GM18519 (cell line): ENCODE results near the gene PLPP7.
"Not testable (repeated sequence)": the region's sequence is repeated elsewhere in the genome, so short reads cannot be mapped to it uniquely, and the experiment has no call there.

Experiments used
- ATAC-seq: cut with Tn5 transposase; IDR thresholded peaks from one replicate; pipeline ENCODE4 v1.9.1; 2021; ENCODE audit warnings: mild to moderate bottlenecking, moderate library complexity; ENCODE audit not compliant: unreplicated experiment, low FRiP score

PLPP7 gene

DNA sequence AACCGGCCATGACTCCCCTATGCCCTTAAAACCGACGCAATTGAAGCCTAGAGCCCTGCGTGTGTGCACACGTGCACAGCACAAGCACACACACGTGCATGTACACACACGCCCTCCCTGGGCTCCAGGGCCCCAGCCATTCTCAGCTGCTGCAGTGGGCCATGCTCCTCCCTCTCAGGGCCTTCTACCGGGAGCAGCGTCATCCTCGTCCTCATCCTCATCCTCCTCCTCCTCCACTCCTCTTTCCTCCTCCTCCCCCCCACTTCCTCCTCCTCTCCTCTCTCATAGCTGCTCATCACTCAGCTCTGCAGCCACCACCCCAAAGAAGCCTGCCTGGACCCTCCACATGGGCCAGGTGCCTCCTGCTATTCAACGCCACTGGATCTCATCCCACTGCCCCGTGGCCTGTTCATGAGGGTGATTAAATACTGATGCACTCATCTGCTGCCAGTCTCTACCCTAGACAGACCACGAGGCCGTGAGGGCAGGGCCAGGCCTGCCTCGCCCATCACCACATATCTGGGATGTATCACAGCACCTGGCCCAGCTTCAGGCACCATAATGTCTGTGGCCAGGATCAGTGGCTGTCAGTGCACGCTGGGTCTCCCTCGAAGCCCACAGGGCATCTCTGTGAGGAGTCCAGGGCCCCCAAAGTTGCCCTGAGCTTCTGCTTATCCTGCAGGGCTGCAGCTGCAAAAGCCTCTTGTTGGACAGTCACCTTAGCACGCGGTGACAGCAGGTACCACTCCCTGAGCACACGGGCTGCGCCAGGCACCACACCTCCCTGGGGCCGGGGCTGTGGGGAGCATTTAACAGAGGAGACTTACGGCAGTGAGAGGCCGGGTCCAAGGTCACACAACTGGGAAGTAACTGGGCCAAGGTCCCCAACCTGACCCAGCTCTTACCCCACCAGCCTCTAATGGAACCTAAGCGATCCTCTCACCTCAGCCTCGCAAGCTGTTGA lies 23.0 kb upstream of the PLPP7 start:
- no peak for ATAC-seq

DNA sequence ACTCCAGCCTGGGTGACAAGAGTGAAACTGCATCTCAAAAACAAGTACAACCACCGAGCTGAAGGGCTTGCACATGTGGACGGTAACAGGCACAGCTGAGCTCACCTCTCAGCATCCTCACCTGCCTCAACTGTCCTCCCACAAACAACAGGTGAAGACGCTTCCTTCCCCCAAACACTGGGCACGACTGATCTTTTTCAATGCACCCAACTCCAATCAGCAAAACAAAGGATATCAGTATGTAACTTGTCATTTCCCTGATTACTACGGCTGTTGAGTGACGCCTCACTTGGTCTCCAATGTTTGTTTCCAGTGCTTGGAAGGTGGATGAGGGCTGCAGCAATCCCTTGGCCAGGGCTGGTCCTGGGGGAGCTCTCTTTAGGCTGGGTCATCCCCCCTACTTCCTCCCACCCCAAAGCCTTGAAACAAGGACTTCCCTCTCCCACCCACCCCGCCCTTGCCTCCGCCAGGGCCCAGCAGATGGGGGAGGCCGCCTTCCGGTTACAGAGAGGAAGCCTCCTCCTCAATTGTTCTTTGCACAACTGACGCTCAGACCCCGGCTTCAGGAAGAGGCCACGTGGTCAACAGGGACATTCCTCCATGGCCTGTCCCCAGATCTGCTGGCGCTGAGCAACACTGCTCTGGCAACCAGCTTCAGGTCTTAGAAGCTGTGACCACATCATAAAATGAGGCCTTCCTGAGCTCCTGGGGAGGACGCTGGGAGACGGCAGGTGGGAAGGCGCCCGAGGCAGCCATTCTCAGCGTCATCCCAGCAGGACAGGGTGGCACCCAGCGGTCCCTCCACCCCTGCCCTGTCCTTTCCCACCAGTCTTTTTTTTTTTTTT lies 19.1 kb upstream of the PLPP7 start:
- ATAC-seq: no peak

DNA sequence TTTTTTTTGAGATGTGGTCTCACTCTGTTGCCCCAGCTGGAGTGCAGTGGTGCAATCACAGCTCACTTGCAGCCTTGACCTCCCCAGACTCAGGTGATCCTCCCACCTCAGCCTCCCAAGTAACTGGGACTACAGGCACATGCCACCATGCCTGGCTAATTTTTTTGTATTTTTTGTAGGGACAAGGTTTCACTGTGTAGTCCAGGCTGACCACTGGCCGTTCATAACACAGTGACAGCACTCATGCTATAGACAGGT lies 18.6 kb upstream of the PLPP7 start:
- not testable (repeated sequence) for ATAC-seq

DNA sequence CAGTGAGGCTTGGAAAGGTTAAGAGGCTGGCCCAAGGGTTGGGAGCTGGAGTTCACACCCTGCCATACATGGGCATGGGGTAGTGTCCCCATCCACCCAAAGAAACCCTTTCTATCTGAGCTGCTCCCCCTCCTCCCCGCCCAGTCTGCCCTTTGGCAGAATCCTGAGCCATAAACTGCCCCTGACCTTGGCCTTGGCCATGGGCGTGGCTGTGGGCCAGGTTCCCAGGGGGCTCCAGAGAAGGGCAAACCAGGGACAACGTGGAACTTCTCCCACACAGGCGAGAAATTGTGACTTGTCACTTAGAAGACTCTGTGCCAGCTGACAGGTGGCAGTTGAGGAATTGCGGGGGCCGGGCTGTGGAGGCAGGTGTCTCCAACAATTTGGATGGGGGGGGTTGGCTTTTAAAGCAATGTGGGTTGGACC lies 18.0 kb upstream of the PLPP7 start:
- ATAC-seq: no peak

DNA sequence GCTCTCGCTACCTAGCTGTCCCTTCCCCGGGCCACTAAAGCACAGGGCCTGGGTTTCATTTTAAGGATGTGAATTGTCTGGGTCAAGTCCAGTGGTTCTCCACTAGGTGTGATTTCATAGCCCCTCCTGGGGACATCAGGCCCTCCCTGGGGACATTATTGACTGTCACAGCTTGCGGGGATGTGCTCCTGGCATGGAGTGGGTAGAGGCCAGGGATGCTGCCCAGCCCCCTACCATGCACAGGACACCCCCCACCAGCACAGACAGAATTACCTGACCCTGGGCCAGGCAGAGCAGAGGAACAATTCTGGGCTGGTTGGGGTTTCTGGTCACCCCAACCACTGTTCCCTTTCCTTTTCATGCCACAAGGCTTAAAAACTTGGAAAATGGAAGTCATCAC lies 17.3 kb upstream of the PLPP7 start:
- ATAC-seq: no peak

- no peak for ATAC-seq
These were observed 16.2 kb upstream of the PLPP7 start for GRCh38 chr9:131273146-131273855.

DNA sequence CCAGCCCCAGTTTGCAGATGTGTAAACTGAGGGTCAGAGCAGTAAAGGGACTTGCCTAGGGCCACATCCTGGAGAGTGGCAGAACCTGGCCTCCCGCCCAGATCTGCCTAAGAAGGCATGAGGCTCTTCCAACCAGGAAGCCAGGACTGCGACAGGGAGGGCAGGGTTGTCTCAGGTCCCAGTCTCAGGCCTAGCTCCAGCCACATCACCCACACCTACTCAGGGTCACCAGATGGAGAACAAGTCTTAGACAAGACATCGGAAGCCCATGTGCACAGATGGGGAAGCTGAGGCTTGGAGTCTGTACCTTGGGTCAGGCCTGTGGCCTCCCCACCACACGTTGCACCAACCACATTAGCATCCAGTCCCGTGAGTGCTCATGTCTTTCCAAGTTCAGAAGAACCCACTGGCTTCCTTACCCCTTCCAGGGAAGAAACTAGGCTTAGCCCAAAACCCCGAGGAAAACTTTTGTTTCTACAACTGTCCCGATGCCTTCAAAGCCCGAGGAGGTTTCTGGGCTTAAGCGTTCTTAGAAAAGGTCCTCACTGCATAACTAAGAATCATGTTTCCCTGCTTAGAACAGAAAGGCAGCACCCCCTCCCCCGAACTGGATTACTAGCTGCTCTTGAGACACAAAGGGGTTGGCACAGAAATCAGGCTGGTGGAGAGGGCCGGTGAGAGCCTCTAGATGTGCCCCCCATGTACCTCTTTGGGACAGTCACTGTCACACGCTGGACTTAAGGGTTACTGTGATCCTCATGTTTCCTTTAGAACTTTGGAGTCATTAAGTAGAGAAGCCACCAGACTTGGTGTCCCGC lies 15.5 kb upstream of the PLPP7 start:
- ATAC-seq: no peak

DNA sequence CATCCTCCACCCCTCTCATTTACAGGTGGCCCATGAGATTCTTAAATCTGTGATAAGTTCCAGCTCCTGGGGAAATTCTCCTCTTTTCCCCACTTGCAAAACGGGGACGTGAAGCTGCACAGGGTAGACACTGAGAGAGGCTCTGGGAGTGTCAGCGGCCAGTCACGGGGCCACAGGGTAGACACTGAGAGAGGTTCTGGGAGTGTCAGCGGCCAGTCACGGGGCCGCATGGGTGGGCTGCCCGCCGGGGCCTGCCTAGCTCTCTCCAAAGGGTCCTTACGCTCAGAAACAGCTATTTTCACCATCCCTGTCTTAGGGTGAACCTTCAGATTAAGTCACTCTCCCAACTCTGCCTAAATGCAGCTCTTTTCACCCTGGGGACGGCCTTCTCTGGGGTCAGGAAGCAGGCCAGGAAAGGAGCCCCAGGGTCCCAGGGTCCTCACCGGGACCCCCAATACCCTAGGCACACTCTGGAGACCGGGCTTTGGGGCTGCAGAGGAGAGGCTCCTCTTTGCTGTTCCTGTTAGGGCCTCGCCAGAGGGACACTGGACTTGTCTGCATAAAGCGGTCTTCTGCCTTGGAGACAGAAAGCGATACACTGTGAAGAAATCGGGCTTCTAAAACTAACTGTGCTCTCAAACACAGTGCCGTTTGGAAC lies 14.7 kb upstream of the PLPP7 start:
- ATAC-seq: no peak

DNA sequence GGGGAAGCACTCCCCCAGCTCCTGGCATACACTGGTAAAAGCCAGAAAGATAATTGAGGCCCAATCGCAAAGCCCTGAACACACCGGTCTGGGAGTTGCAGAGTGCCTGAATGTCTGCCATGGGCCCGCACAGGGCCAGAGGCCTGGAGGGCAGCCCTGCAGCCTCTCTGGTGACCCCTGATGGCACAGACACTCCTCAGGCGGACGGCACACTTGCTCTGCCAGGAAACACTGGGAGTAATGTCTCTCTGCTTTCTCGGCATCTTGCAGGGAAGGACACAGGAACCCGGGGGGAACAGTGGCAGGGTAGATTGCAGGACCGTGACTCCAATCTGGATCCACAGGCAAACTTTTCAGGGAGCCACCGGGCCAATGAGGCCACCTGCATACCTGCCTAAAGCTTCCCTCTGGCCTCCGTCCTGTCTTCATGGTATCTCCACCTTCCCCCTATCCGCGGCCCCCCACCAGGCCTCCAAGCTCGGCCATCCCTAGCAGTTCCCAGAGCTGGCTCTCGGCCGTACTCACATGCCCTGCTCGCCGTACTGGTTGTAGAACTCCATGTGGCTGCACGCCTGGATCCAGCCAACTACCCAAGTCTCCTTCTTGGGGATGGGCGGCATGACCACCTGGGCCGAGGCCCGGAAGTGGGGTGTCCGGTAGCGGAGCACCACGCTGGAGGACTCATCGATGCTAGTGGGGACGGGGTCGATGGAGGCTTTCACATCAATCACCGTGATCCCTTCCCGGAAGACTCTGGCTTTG lies 14.0 kb upstream of the PLPP7 start:
- no peak for ATAC-seq

DNA sequence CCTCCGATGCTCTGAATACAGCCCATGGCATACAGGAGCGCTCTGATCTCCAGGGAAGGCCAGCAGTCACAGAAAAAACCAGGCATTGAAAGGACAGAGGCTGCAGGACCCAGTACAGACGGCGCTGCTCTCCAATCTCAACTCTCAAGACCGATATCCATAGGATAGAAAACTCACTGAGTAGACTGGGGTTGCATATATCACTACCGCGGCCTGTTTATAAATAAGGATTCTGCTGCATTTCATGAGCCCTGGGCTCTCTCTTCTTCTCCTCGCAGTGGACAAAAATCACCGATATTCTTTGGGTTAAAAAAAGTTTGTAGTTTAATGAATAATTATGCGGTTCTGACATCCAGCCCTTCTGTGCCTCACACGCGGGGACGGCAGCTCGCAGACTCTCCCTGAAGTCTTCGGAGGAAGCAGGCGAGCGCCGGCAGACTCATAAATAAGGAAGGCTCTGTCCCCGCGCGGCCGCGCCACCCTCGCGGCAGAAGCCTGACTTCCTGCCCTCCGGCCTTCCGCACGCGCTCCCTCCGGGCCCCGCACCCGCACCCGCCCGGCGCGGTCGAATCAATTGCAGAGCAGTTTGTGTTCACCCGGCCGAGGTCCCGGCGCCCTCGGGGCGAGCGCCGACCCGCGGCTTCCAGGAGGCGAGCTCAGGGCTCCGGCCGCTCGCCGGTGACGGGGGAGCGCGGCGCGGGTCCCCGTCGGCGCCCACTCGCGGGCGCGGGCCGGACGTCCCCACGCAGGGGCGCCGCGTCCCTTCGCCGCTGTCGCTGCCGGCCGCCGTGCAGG lies 13.2 kb upstream of the PLPP7 start, which contains the start of gene FAM78A:
Gene FAM78A, minus strand, starts transcription at position 417 of the 795 bp plus-strand sequence. Its CDS starts 331 bp downstream, at position 86.
- no peak for ATAC-seq

- no peak for ATAC-seq
These were observed 12.6 kb upstream of the PLPP7 start for GRCh38 chr9:131276891-131277286.

GRCh38 chr9:131277287-131277909 lies 12.1 kb upstream of the PLPP7 start:
- no peak for ATAC-seq

DNA sequence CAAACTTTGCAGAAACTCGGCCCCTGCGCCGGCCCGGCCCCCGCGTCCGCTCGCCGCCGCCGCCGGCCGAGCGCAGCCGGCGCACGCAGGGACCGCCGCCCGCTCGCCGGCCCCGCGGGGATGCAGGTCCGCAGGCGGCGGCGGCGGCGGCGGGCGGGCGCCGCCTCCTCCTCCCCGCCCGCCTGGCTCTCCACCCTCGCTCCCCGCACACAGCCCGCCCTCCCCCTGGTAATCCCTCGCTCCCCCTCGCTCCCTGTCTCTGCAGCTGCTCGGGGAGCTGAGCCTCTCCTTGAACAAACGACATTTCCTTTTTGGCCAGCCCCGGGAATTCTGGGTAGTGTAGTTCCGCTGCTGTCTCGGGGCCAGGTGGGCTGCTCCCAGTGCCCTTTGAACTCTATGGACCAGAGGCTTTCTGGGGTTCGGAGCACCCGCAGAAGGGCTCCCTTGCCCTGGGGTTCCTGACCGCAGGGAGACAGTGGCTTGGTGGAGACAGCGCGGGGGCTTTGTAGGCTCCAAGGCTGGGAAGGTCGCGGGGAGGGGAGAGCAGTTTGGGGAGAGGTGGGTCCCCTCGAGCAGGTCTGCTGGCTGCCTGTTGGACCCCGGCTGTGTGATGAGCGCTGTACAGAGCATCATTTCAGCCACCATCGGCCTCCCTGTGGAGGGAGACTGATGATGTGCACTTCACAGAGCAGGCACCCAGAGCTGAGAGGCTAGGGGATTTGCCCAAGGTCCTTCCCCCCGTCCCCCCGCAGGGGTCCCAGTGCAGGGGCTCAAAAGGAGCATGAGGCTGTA lies 11.4 kb upstream of the PLPP7 start:
- ATAC-seq: no peak

DNA sequence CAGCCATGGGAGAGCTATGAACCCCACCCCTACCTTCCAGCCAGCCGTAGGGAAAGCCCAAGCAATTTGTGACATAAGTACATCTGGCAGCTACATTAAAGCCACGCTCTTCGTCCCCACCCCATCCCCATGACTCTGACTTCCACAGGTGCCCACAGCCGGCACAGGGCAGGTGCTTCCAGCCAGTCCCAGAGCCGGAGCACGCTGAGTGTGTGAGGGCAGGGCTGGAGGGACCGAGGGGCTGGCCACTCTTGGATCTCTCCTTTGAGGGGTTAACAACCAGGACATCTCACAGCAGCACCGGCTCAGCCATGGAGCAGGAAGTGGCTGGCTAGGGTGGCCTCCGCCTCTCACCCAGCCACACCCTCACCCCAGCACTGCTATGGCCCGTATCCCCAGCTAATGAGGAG lies 10.8 kb upstream of the PLPP7 start:
- no peak for ATAC-seq

- ATAC-seq: no peak
These were observed 10.2 kb upstream of the PLPP7 start for GRCh38 chr9:131279196-131279862.

DNA sequence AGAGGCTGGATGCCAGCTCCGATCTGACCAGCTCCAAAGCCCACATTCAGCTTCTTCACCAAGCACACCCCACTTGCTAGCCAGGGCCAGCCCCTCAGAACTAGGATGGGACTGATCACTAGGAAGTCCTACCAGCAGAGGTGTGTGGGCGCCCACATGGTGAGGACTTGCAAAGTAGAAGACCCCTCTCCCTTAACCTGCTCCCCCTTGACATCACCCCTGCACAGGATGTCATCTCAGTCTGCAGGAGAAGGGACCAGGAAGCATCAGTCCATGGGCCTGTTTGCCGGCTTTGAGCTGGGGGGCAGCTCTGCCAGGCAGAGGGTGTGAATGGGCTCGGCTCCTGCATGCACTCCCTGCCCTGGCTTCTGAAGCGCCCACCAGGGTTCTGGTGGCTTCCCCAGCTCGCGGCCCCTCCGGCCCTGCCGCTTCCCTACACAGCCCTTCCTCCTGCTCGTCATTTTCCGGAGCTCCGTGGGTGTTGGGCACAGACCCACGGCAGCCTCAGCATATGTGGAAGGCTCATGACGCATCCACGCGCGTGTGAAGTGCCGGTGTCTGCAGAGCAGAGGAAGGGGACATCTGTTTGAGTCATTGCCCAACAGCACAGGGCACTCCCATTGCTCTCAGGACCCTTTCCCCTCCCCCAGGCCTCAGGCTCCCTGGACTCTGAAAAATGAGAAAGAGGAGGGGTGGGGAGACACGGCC lies 9.5 kb upstream of the PLPP7 start:
- ATAC-seq: no peak
